Measurements from ENCODE around the gene PDE4B.
A peak's percentile ranks its signal among the peaks of the same experiment; 100 is the strongest.

Gene PDE4B

GRCh38 chr1:66231681-66232463 is 439.2 kb downstream of the PDE4B start:
- Mint-ChIP-seq H3K27me3 (peaks cover 0 to 9% of the 10 kb centered on the region in 2 donors), H3K4me1 (peaks cover 2 to 12% of the 10 kb centered on the region in 2 donors)
- no peak for ATAC-seq (replicated peaks)

GRCh38 chr1:66237042-66237441 is 444.3 kb downstream of the PDE4B start:
- no peak overlapping the region for H3K4me3 Mint-ChIP-seq
- DNase-seq (no peak), ATAC-seq (replicated peaks) (peak; percentile 33 to 53)
- peaks cover 5 to 14% of the 10 kb centered on the region in 2 donors for H3K27me3 Mint-ChIP-seq
- no peaks in the 10 kb centered on the region for H3K9me3 Mint-ChIP-seq
- no peak overlapping the region for H3K27ac Mint-ChIP-seq
- peaks cover 2 to 17% of the 10 kb centered on the region in 2 donors for H3K4me1 Mint-ChIP-seq
- H3K36me3 Mint-ChIP-seq: no peaks in the 10 kb centered on the region

More at GRCh38 chr1:66231681-66232463, 439.2 kb downstream of the PDE4B start:
- no peak for DNase-seq
- Mint-ChIP-seq H3K4me3 (no peak overlapping the region), H3K9me3 (no peaks in the 10 kb centered on the region), H3K27ac (no peak overlapping the region), H3K36me3 (no peaks in the 10 kb centered on the region)

GRCh38 chr1:66237722-66238479 is 445.2 kb downstream of the PDE4B start:
- Mint-ChIP-seq H3K4me1 (peaks cover 2 to 17% of the 10 kb centered on the region in 2 donors), H3K4me3 (no peak overlapping the region), H3K27me3 (peaks cover 5 to 14% of the 10 kb centered on the region in 2 donors), H3K9me3 (no peaks in the 10 kb centered on the region), H3K36me3 (no peaks in the 10 kb centered on the region), H3K27ac (no peak overlapping the region)
- no peak for DNase-seq
- ATAC-seq (replicated peaks): no peak

GRCh38 chr1:66239834-66240233 is 447.1 kb downstream of the PDE4B start:
- Mint-ChIP-seq H3K27me3 (peaks cover 5 to 10% of the 10 kb centered on the region in 2 donors), H3K9me3 (no peaks in the 10 kb centered on the region), H3K4me3 (no peak overlapping the region), H3K36me3 (no peaks in the 10 kb centered on the region), H3K27ac (no peak overlapping the region), H3K4me1 (peaks cover 2 to 17% of the 10 kb centered on the region in 2 donors)
- ATAC-seq (replicated peaks): no peak
- DNase-seq: no peak

- DNase-seq (no peak), ATAC-seq (replicated peaks) (no peak)
- Mint-ChIP-seq H3K4me3 (no peak overlapping the region), H3K36me3 (no peaks in the 10 kb centered on the region), H3K27ac (no peak overlapping the region), H3K4me1 (peaks cover 4 to 17% of the 10 kb centered on the region in 2 donors), H3K9me3 (no peaks in the 10 kb centered on the region), H3K27me3 (peaks cover 5 to 10% of the 10 kb centered on the region in 2 donors)
Observed at GRCh38 chr1:66240491-66241484, 448.1 kb downstream of the PDE4B start.

- Mint-ChIP-seq H3K36me3 (no peaks in the 10 kb centered on the region), H3K4me3 (no peak overlapping the region), H3K27me3 (peaks cover 1 to 5% of the 10 kb centered on the region in 2 donors), H3K9me3 (no peaks in the 10 kb centered on the region), H3K27ac (no peak overlapping the region), H3K4me1 (peaks cover 2 to 6% of the 10 kb centered on the region in 2 donors)
- ATAC-seq (replicated peaks) (peak; percentile 89 to 90), DNase-seq (peak; percentile 57)
Observed at GRCh38 chr1:66242646-66243547, 450.2 kb downstream of the PDE4B start.

GRCh38 chr1:66243548-66244130 is 450.9 kb downstream of the PDE4B start:
- Mint-ChIP-seq H3K27ac (no peak overlapping the region), H3K9me3 (no peaks in the 10 kb centered on the region), H3K4me1 (peaks cover 0 to 6% of the 10 kb centered on the region in 2 donors), H3K4me3 (no peak overlapping the region), H3K27me3 (peaks cover 0 to 3% of the 10 kb centered on the region in 2 donors), H3K36me3 (no peaks in the 10 kb centered on the region)
- ATAC-seq (replicated peaks) (peak; percentile 66 to 71), DNase-seq (no peak)

GRCh38 chr1:66244429-66244828 is 451.7 kb downstream of the PDE4B start:
- Mint-ChIP-seq H3K36me3 (no peaks in the 10 kb centered on the region), H3K4me1 (peaks cover 0 to 6% of the 10 kb centered on the region in 2 donors), H3K4me3 (no peak overlapping the region), H3K9me3 (no peaks in the 10 kb centered on the region), H3K27me3 (peaks cover 0 to 3% of the 10 kb centered on the region in 2 donors), H3K27ac (no peak overlapping the region)
- ATAC-seq (replicated peaks): no peak
- no peak for DNase-seq

- Mint-ChIP-seq H3K36me3 (no peaks in the 10 kb centered on the region), H3K9me3 (no peaks in the 10 kb centered on the region), H3K4me3 (no peak overlapping the region), H3K4me1 (peaks cover 0 to 6% of the 10 kb centered on the region in 2 donors), H3K27ac (no peak overlapping the region), H3K27me3 (peaks cover 0 to 3% of the 10 kb centered on the region in 2 donors)
- no peak for ATAC-seq (replicated peaks)
- no peak for DNase-seq
Observed at GRCh38 chr1:66245691-66246090, 453.0 kb downstream of the PDE4B start.

GRCh38 chr1:66246351-66247269 is 453.9 kb downstream of the PDE4B start:
- H3K36me3 Mint-ChIP-seq: no peaks in the 10 kb centered on the region
- DNase-seq: no peak
- ATAC-seq (replicated peaks): no peak

GRCh38 chr1:66247415-66248208 is 454.9 kb downstream of the PDE4B start:
- H3K36me3 Mint-ChIP-seq: no peaks in the 10 kb centered on the region
- ATAC-seq (replicated peaks): peak in 1 of 2 donors; percentile 37
- H3K4me3 Mint-ChIP-seq: peak overlapping the region in 1 of 2 donors; percentile 57
- peaks cover 7 to 11% of the 10 kb centered on the region in 2 donors for H3K4me1 Mint-ChIP-seq
- H3K9me3 Mint-ChIP-seq: no peaks in the 10 kb centered on the region
- DNase-seq: no peak
- peaks cover 0 to 3% of the 10 kb centered on the region in 2 donors for H3K27me3 Mint-ChIP-seq
- H3K27ac Mint-ChIP-seq: peak overlapping the region; percentile 42

More at GRCh38 chr1:66246351-66247269, 453.9 kb downstream of the PDE4B start:
- no peaks in the 10 kb centered on the region for H3K9me3 Mint-ChIP-seq
- H3K27ac Mint-ChIP-seq: no peak overlapping the region
- H3K27me3 Mint-ChIP-seq: peaks cover 0 to 3% of the 10 kb centered on the region in 2 donors
- peaks cover 3 to 8% of the 10 kb centered on the region in 2 donors for H3K4me1 Mint-ChIP-seq
- no peak overlapping the region for H3K4me3 Mint-ChIP-seq
